BJ (cell line): ENCODE data around the gene PMM1. TPM values are rescaled to one million over a fixed set of nuclear protein-coding genes. Genes with fewer than 3 reads are reported as not detected.
"Not testable (repeated sequence)": the region's sequence is repeated elsewhere in the genome, so short reads cannot be mapped to it uniquely, and the experiment has no call there.

Source experiments
- CTCF ChIA-PET: fragments of 350-600 bp; formaldehyde crosslinking; extraction: SDS; loops from one replicate; lab custom pipeline; 2021; ENCODE audit warnings: antibody characterized with exemption, inconsistent platforms; lab: Yijun Ruan, JAX
- POLR2A ChIA-PET: fragments of 300-600 bp; sonication (Branson Sonifier 250); formaldehyde crosslinking; extraction: SDS; loops from one replicate; lab custom pipeline; 2021; ENCODE audit warnings: antibody characterized with exemption; lab: Charles Lee
- DNase-seq: peaks from one replicate; pipeline ENCODE4 v3.0.0-alpha.2; 2011; ENCODE audit warnings: low read depth
- H3K27me3 ChIP-seq: 2 replicates; pipeline ENCODE4 v1.6.0; 2011; ENCODE audit warnings: low read length; ENCODE audit not compliant: control insufficient read depth, insufficient read depth
- H3K36me3 ChIP-seq: 2 replicates; pipeline ENCODE4 v1.5.1; 2011; ENCODE audit warnings: low read length; ENCODE audit not compliant: control insufficient read depth, insufficient read depth
- H3K4me3 ChIP-seq: 2 replicates; pipeline ENCODE4 v1.5.1; 2011; ENCODE audit warnings: low read depth, mild to moderate bottlenecking, control low read depth, low read length
- CTCF ChIP-seq: IDR thresholded peaks from 2 replicates; pipeline ENCODE4 v1.5.1; 2011; ENCODE audit warnings: low read depth, mild to moderate bottlenecking, control low read depth, inconsistent platforms, low read length, moderate library complexity; ENCODE audit not compliant: insufficient read depth
- polyA minus RNA-seq: library from RNA; depleted of rRNA, polyadenylated mRNA; stranded (reverse); fragments of >200 nt; gene quantifications from 2 replicates; pipeline ENCODE4 v1.2.3, GENCODE V29; 2011; rRNA and poly(A)+ RNA removed
- polyA plus RNA-seq: library from polyadenylated mRNA; depleted of rRNA; stranded (reverse); fragments of >200 nt; gene quantifications from 2 replicates; pipeline ENCODE4 v1.2.3, GENCODE V29; 2011; rRNA removed

Gene PMM1
- 70.7 and 109 TPM in 2 replicates for polyA plus RNA-seq
- 24.8 and 39.8 TPM in 2 replicates for polyA minus RNA-seq

- DNase-seq, result peak; percentile 97
- ChIA-PET POLR2A (interaction anchor here (0.6 to 1.3 kb wide), 8 partner anchors 9 to 1193 kb away, joined by 3 to 12 read pairs (median 6); partner anchors contain the start of genes POLR3H and TOB2), CTCF (interaction anchor here (0.7 to 2.6 kb wide), 8 partner anchors 8 to 48 kb away, joined by 3 to 13 read pairs (median 6); partner anchors contain the start of gene POLR3H)
- no peaks in the 10 kb centered on the region for H3K27me3 ChIP-seq
- peak within 1 kb of the TSS; percentile 95 for H3K4me3 ChIP-seq
- peaks cover 4% of the 10 kb centered on the region for H3K36me3 ChIP-seq
- TF ChIP-seq CTCF, result no peak
Observed at GRCh38 chr22:41589391-41590241, at the start of gene PMM1. PMM1 (minus strand) TSS chr22:41589840; CDS start chr22:41589805, 35 bp downstream.

- POLR2A ChIA-PET, result no interaction called here
- Histone ChIP-seq H3K36me3 (peaks cover 13% of the 10 kb centered on the region), H3K4me3 (no peak overlapping the region), H3K27me3 (no peaks in the 10 kb centered on the region)
- no peak for DNase-seq
- no peak for TF ChIP-seq CTCF
- CTCF ChIA-PET, result interaction anchor here (0.9 kb wide), 1 partner anchor 20 kb away, joined by 3 read pairs; no protein-coding TSS in a partner anchor
Observed at GRCh38 chr22:41638748-41639147, 49.1 kb upstream of the PMM1 start.

- CTCF ChIA-PET, result interaction anchor here (0.9 kb wide), 1 partner anchor 20 kb away, joined by 3 read pairs; no protein-coding TSS in a partner anchor
- Histone ChIP-seq H3K36me3 (peaks cover 13% of the 10 kb centered on the region), H3K27me3 (no peaks in the 10 kb centered on the region), H3K4me3 (no peak overlapping the region)
- POLR2A ChIA-PET, result no interaction called here
- no peak for DNase-seq
- TF ChIP-seq CTCF, result no peak
Observed at GRCh38 chr22:41638124-41638523, 48.5 kb upstream of the PMM1 start.

GRCh38 chr22:41637623-41638022, 48.0 kb upstream of the PMM1 start:
- H3K36me3 ChIP-seq, result peaks cover 13% of the 10 kb centered on the region
- H3K27me3 ChIP-seq, POLR2A ChIA-PET, DNase-seq, H3K4me3 ChIP-seq: not testable (repeated sequence)
- CTCF ChIA-PET, result interaction anchor here (0.6 to 1.1 kb wide), 2 partner anchors 220 to 303 kb away, joined by 3 read pairs; no protein-coding TSS in a partner anchor

- DNase-seq, result no peak
- Histone ChIP-seq H3K4me3 (no peak overlapping the region), H3K36me3 (peaks cover 13% of the 10 kb centered on the region), H3K27me3 (no peaks in the 10 kb centered on the region)
- POLR2A ChIA-PET, result no interaction called here
- CTCF ChIA-PET, result interaction anchor here (0.8 to 1.6 kb wide), 4 partner anchors 12 to 304 kb away, joined by 3 to 4 read pairs (median 3); no protein-coding TSS in a partner anchor
- TF ChIP-seq CTCF, result no peak
Observed at GRCh38 chr22:41636467-41636866, 46.8 kb upstream of the PMM1 start.

- CTCF ChIA-PET, POLR2A ChIA-PET, H3K4me3 ChIP-seq, DNase-seq, H3K27me3 ChIP-seq: not testable (repeated sequence)
- H3K36me3 ChIP-seq, result peaks cover 13% of the 10 kb centered on the region
Observed at GRCh38 chr22:41634610-41635009, 45.0 kb upstream of the PMM1 start.

- CTCF ChIA-PET, POLR2A ChIA-PET, DNase-seq, H3K4me3 ChIP-seq, H3K27me3 ChIP-seq: not testable (repeated sequence)
- peaks cover 13% of the 10 kb centered on the region for H3K36me3 ChIP-seq
Observed at GRCh38 chr22:41631615-41632014, 42.0 kb upstream of the PMM1 start.

GRCh38 chr22:41631115-41631514, 41.5 kb upstream of the PMM1 start:
- H3K27me3 ChIP-seq, DNase-seq, POLR2A ChIA-PET, CTCF ChIA-PET, H3K4me3 ChIP-seq: not testable (repeated sequence)
- peaks cover 13% of the 10 kb centered on the region for H3K36me3 ChIP-seq
